Endodermal cell (in vitro differentiated cells): ENCODE measurements around the gene A3GALT2. TPM values are rescaled to one million over a fixed set of nuclear protein-coding genes. Genes with fewer than 3 reads are reported as not detected.

Source experiments
- DNase-seq: peaks from one replicate; pipeline ENCODE4 v3.0.0-alpha.2; 2017
- H3K27ac ChIP-seq: 2 replicates; pipeline ENCODE4 v1.5.1; 2013; ENCODE audit warnings: mild to moderate bottlenecking, low read depth, low read length, moderate library complexity
- H3K27me3 ChIP-seq: 2 replicates; pipeline ENCODE4 v1.6.1; 2013; ENCODE audit warnings: mild to moderate bottlenecking, low read length, moderate library complexity; ENCODE audit not compliant: insufficient read depth, control insufficient read depth, poor library complexity, severe bottlenecking
- H3K36me3 ChIP-seq: 2 replicates; pipeline ENCODE4 v1.7.0; 2013; ENCODE audit warnings: mild to moderate bottlenecking, low read length, moderate library complexity; ENCODE audit not compliant: control insufficient read depth, insufficient read depth
- H3K4me1 ChIP-seq: one replicate; pipeline ENCODE4 v1.7.0; 2013; ENCODE audit warnings: low read length; ENCODE audit not compliant: control insufficient read depth, insufficient read depth
- H3K4me3 ChIP-seq: 2 replicates; pipeline ENCODE4 v1.5.1; 2013; ENCODE audit warnings: mild to moderate bottlenecking, low read length, moderate library complexity
- H3K9ac ChIP-seq: 2 replicates; pipeline ENCODE4 v1.6.1; 2013; ENCODE audit warnings: mild to moderate bottlenecking, low read length, moderate library complexity; ENCODE audit not compliant: poor library complexity, severe bottlenecking; ENCODE audit errors: extremely low read depth
- H3K9me3 ChIP-seq: 2 replicates; pipeline ENCODE4 v1.6.1; 2013; ENCODE audit warnings: mild to moderate bottlenecking, low read length, moderate library complexity; ENCODE audit not compliant: control insufficient read depth
- H3K27ac Mint-ChIP-seq: 2 replicates; pipeline ENCODE4 v1.8.0; 2020; ENCODE audit warnings: mixed read lengths
- H3K27me3 Mint-ChIP-seq: 2 replicates; pipeline ENCODE4 v1.8.0; 2021; ENCODE audit warnings: mild to moderate bottlenecking, mixed read lengths; ENCODE audit not compliant: insufficient read depth
- H3K36me3 Mint-ChIP-seq: 2 replicates; pipeline ENCODE4 v1.8.0; 2020; ENCODE audit warnings: low read depth, mixed read lengths
- H3K4me1 Mint-ChIP-seq: 2 replicates; pipeline ENCODE4 v1.8.0; 2020; ENCODE audit warnings: mixed read lengths
- H3K4me3 Mint-ChIP-seq: 2 replicates; pipeline ENCODE4 v1.8.0; 2020; ENCODE audit warnings: mild to moderate bottlenecking, moderate library complexity, mixed read lengths
- H3K9me3 Mint-ChIP-seq: 2 replicates; pipeline ENCODE4 v1.8.0; 2020; ENCODE audit warnings: mild to moderate bottlenecking, mixed read lengths
- WGBS, 2 experiments: methylation state at CpG; one replicate each; pipeline versions ENCODE4 v1.1.5 to v1.1.7; 2013; ENCODE audit warnings: missing lambda C conversion rate in 2 of 2, mixed read lengths in 1 of 2; ENCODE audit not compliant: insufficient coverage in 1 of 2, insufficient read length in 1 of 2; 5-methylcytosine and 5-hydroxymethylcytosine counted together
- total RNA-seq, 2 donors: library from RNA; stranded (reverse); fragmentation: NEBNext Ultra II Directional in 1 of 2; extraction: Animal tissue kit (Norgen Biotek cat#: 25700) in 1 of 2; gene quantifications; 2 replicates in 1 of 2; 3 replicates in 1 of 2; pipeline ENCODE4 v1.2.1, GENCODE V29; 2021
- TF ChIP-seq, protein P1 (sequence below): fragments of 200-600 bp; sonication (generic); conservative IDR thresholded peaks from 2 replicates; pipeline ENCODE4 v1.5.0; 2021; ENCODE audit warnings: antibody characterized with exemption, mild to moderate bottlenecking

The A3GALT2 gene
- total RNA-seq, 2 donors from 2014 or later, result not detected

DNA sequence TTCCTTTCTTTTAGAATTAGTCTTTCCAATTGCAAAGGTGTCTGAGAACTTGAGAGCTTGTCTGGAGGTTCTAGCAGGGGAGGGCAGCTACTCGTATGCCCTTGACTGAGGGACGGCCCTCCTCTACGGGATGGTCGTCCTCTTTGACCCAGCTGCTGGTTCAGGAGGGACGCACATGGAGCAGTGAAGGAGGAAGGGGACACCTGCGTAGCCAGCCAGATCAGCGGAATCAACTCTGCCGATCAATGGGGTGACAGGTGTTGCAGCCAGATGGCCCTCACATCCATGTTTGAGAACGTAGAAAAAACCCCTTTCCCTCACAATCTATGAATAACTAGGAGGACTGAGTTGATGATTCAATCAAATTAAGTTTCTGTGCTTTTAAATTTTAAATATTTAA, 15.7 kb upstream of the A3GALT2 start:
- no peak for DNase-seq
- H3K4me3 ChIP-seq, result no peak overlapping the region
- TF ChIP-seq, protein P1, sequence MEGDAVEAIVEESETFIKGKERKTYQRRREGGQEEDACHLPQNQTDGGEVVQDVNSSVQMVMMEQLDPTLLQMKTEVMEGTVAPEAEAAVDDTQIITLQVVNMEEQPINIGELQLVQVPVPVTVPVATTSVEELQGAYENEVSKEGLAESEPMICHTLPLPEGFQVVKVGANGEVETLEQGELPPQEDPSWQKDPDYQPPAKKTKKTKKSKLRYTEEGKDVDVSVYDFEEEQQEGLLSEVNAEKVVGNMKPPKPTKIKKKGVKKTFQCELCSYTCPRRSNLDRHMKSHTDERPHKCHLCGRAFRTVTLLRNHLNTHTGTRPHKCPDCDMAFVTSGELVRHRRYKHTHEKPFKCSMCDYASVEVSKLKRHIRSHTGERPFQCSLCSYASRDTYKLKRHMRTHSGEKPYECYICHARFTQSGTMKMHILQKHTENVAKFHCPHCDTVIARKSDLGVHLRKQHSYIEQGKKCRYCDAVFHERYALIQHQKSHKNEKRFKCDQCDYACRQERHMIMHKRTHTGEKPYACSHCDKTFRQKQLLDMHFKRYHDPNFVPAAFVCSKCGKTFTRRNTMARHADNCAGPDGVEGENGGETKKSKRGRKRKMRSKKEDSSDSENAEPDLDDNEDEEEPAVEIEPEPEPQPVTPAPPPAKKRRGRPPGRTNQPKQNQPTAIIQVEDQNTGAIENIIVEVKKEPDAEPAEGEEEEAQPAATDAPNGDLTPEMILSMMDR, result no peak
- 81% methylated on average over 9 of the region's 9 CpGs; no CpG with 5 or more reads in 1 of the 2 experiments for WGBS, 2 experiments
- H3K27ac ChIP-seq, result no peak overlapping the region
- Mint-ChIP-seq H3K36me3 (peaks cover 33% of the 10 kb centered on the region), H3K9me3 (no peaks in the 10 kb centered on the region), H3K27ac (no peak overlapping the region), H3K27me3 (peaks cover 47% of the 10 kb centered on the region), H3K4me3 (no peak overlapping the region), H3K4me1 (peaks cover 57% of the 10 kb centered on the region)
- no peak overlapping the region for H3K9ac ChIP-seq
- peaks cover 44% of the 10 kb centered on the region for H3K4me1 ChIP-seq
- peaks cover 34% of the 10 kb centered on the region for H3K36me3 ChIP-seq
- H3K9me3 ChIP-seq, result no peaks in the 10 kb centered on the region
- no peaks in the 10 kb centered on the region for H3K27me3 ChIP-seq

DNA sequence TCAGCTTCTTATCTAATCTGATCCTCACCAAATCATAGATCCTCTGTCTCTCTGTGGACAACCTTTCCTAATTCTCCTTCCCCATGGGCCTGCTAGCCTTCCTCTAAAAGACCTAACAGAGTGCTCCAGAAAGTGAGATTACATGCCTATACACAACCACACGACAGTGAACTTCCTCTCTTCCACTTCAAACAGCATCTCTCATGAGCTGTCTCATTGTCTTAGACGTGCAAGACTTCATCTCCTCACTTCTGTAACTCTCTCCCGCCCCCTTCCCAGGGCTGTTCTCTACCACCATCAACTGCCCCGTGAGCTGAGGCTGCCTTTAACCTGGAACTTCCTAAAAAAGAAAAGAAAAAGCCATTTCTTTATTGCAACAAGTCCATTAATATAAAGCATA, 14.1 kb upstream of the A3GALT2 start:
- peaks cover 49% of the 10 kb centered on the region for H3K36me3 Mint-ChIP-seq
- DNase-seq, result no peak
- Histone ChIP-seq H3K9me3 (no peaks in the 10 kb centered on the region), H3K36me3 (peaks cover 46% of the 10 kb centered on the region), H3K27me3 (no peaks in the 10 kb centered on the region), H3K27ac (no peak overlapping the region), H3K4me1 (peaks cover 31% of the 10 kb centered on the region), H3K4me3 (peak overlapping the region; percentile 21), H3K9ac (no peak overlapping the region)
- no peak overlapping the region for H3K27ac Mint-ChIP-seq
- 74 to 94% methylated on average over 3 to 4 of the region's 4 CpGs for WGBS, 2 experiments
- H3K4me1 Mint-ChIP-seq, result peaks cover 42% of the 10 kb centered on the region
- H3K27me3 Mint-ChIP-seq, result peaks cover 42% of the 10 kb centered on the region
- no peak overlapping the region for H3K4me3 Mint-ChIP-seq
- TF ChIP-seq, protein P1, result no peak
- no peaks in the 10 kb centered on the region for H3K9me3 Mint-ChIP-seq

DNA sequence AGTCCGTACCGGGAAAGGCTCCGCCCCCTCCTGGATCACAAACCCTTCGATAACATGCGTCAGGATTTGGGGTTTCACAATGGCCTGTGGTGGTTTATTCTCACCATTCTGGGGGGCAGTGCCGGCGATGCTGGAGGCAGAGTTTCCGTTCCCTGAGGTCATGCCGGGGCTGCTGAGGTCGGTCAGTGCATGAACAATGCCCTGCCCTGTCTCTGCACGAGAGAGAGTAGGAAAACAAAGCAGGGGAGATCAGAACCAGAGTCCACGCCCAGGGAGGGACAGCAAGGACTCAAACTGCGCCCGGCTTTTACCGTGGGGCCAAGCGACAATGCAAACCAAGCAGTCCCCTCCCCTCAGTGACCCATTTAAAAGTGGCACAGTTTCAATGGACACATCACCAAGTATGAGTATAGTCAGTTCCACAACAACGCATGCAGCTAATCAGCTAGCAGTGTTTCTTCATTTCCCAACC, 13.2 kb upstream of the A3GALT2 start:
- H3K27ac ChIP-seq, result no peak overlapping the region
- 84 to 92% methylated on average over 13 to 17 of the region's 17 CpGs for WGBS, 2 experiments
- no peak overlapping the region for H3K4me3 ChIP-seq
- Mint-ChIP-seq H3K9me3 (no peaks in the 10 kb centered on the region), H3K4me3 (no peak overlapping the region), H3K27me3 (peaks cover 40% of the 10 kb centered on the region), H3K36me3 (peaks cover 58% of the 10 kb centered on the region), H3K27ac (no peak overlapping the region), H3K4me1 (peaks cover 34% of the 10 kb centered on the region)
- H3K4me1 ChIP-seq, result peaks cover 22% of the 10 kb centered on the region
- DNase-seq, result no peak
- H3K9me3 ChIP-seq, result no peaks in the 10 kb centered on the region
- TF ChIP-seq, protein P1, result no peak
- peaks cover 55% of the 10 kb centered on the region for H3K36me3 ChIP-seq
- H3K27me3 ChIP-seq, result no peaks in the 10 kb centered on the region
- H3K9ac ChIP-seq, result no peak overlapping the region
